Measurements from ENCODE around the gene NLRX1. TPM values are rescaled to one million over a fixed set of nuclear protein-coding genes. Genes with fewer than 3 reads are reported as not detected.

The NLRX1 gene
- total RNA-seq, 1 experiment from 2014 or later: 6.7 TPM

GRCh38 chr11:119204066-119204465, 35.5 kb downstream of the NLRX1 start:
- CTCF ChIA-PET: no interaction called here
- no peaks in the 10 kb centered on the region for H3K4me1 Mint-ChIP-seq (ENCODE audit: low read depth, unreplicated experiment)
- no peaks in the 10 kb centered on the region for H3K27me3 Mint-ChIP-seq (ENCODE audit: unreplicated experiment)
- TF ChIP-seq, protein P1, sequence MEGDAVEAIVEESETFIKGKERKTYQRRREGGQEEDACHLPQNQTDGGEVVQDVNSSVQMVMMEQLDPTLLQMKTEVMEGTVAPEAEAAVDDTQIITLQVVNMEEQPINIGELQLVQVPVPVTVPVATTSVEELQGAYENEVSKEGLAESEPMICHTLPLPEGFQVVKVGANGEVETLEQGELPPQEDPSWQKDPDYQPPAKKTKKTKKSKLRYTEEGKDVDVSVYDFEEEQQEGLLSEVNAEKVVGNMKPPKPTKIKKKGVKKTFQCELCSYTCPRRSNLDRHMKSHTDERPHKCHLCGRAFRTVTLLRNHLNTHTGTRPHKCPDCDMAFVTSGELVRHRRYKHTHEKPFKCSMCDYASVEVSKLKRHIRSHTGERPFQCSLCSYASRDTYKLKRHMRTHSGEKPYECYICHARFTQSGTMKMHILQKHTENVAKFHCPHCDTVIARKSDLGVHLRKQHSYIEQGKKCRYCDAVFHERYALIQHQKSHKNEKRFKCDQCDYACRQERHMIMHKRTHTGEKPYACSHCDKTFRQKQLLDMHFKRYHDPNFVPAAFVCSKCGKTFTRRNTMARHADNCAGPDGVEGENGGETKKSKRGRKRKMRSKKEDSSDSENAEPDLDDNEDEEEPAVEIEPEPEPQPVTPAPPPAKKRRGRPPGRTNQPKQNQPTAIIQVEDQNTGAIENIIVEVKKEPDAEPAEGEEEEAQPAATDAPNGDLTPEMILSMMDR (IDR thresholded peaks at IDR 0.05; ENCODE audit: unreplicated experiment): no peak
- BruUV-seq (replicated peaks): no TSS peak
- intact Hi-C loops (cut with micrococcal nuclease; ENCODE audit: unreplicated experiment): no loop called here
- no peak overlapping the region for H3K27ac Mint-ChIP-seq (ENCODE audit: unreplicated experiment)
- no peaks in the 10 kb centered on the region for H3K9me3 Mint-ChIP-seq (ENCODE audit: low read depth, unreplicated experiment)
- no peak for DNase-seq
- peaks cover 20% of the 10 kb centered on the region for H3K36me3 Mint-ChIP-seq (ENCODE audit: insufficient read depth, unreplicated experiment)
- H3K4me3 Mint-ChIP-seq (ENCODE audit: low read depth, unreplicated experiment): no peak overlapping the region

GRCh38 chr11:119205080-119205479, 36.6 kb downstream of the NLRX1 start:
- intact Hi-C loops (cut with micrococcal nuclease; ENCODE audit: unreplicated experiment): no loop called here
- H3K36me3 Mint-ChIP-seq (ENCODE audit: insufficient read depth, unreplicated experiment): peaks cover 20% of the 10 kb centered on the region
- H3K27ac Mint-ChIP-seq (ENCODE audit: unreplicated experiment): no peak overlapping the region

DNA sequence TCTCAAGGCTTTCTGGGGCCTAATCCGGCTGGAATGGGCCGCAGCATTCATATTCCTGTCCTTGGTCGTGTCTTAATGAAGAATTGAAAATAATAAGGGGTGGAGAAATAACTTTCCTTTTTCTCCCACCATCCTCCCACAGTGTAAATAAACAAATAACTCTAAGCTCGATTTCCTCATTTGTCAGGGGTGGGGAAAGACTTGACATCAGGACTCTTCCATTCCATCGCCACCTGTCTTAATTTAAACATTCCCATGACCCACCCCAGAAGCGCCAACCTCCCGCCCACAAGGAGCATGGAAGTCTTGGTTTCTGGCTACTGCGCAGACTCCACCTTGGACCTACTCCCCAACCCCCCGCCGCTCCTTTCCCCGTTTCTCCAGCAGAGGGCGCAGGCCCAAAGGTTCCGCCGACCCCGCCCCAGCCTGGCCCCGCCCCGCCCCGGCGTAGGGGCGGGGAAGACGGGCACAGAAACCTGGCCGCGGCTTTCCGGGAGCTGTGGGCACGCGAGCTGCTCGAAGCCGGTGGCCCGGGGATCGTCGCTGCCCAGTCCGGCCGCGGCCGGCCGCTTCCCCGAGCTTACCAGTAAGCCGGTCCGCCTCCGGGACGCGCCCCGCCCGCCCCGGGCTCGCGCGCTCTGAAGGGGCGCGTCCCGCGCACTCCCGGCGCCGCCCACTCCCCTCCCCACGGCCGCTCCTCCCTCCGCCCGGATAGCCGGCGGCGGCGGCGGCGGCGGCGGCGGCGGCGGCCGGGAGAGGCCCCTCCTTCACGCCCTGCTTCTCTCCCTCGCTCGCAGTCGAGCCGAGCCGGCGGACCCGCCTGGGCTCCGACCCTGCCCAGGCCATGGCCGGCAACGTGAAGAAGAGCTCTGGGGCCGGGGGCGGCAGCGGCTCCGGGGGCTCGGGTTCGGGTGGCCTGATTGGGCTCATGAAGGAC, 37.3 kb downstream of the NLRX1 start, which contains the start of gene CBL:
CBL (plus strand) TSS at position 766 of the 937 bp plus-strand sequence; CDS start at position 845, 79 bp downstream.
- Mint-ChIP-seq H3K4me1 (ENCODE audit: low read depth, unreplicated experiment) (no peaks in the 10 kb centered on the region), H3K9me3 (ENCODE audit: low read depth, unreplicated experiment) (no peaks in the 10 kb centered on the region), H3K4me3 (ENCODE audit: low read depth, unreplicated experiment) (peak within 1 kb of the TSS; percentile 86), H3K36me3 (ENCODE audit: insufficient read depth, unreplicated experiment) (peaks cover 20% of the 10 kb centered on the region), H3K27ac (ENCODE audit: unreplicated experiment) (peak within 1 kb of the TSS; percentile 39), H3K27me3 (ENCODE audit: unreplicated experiment) (no peaks in the 10 kb centered on the region)
- DNase-seq: peak; percentile 89
- BruUV-seq (replicated peaks): no TSS peak
- TF ChIP-seq, protein P1 (IDR thresholded peaks at IDR 0.05; ENCODE audit: unreplicated experiment): peak; percentile 80
- CTCF ChIA-PET: interaction anchor here (0.5 to 1.3 kb wide), 10 partner anchors 9 to 525 kb away, joined by 3 to 7 read pairs (median 4); partner anchors contain the start of genes DPAGT1, HMBS and VPS11
- intact Hi-C loops (cut with micrococcal nuclease; ENCODE audit: unreplicated experiment): no loop called here

More at GRCh38 chr11:119205080-119205479, 36.6 kb downstream of the NLRX1 start:
- TF ChIP-seq, protein P1 (IDR thresholded peaks at IDR 0.05; ENCODE audit: unreplicated experiment): no peak
- BruUV-seq (replicated peaks): TSS peak; percentile 37
- H3K4me1 Mint-ChIP-seq (ENCODE audit: low read depth, unreplicated experiment): no peaks in the 10 kb centered on the region
- H3K27me3 Mint-ChIP-seq (ENCODE audit: unreplicated experiment): no peaks in the 10 kb centered on the region
- H3K9me3 Mint-ChIP-seq (ENCODE audit: low read depth, unreplicated experiment): no peaks in the 10 kb centered on the region
- no peak overlapping the region for H3K4me3 Mint-ChIP-seq (ENCODE audit: low read depth, unreplicated experiment)
- no peak for DNase-seq
- CTCF ChIA-PET: interaction anchor here (1.3 kb wide), 1 partner anchor 103 kb away, joined by 7 read pairs; the partner anchor contains the start of gene DPAGT1

GRCh38 chr11:119206511-119207414, 38.2 kb downstream of the NLRX1 start:
- no TSS peak for BruUV-seq (replicated peaks)
- Mint-ChIP-seq H3K4me1 (ENCODE audit: low read depth, unreplicated experiment) (no peaks in the 10 kb centered on the region), H3K4me3 (ENCODE audit: low read depth, unreplicated experiment) (peak overlapping the region; percentile 86), H3K9me3 (ENCODE audit: low read depth, unreplicated experiment) (no peaks in the 10 kb centered on the region), H3K27me3 (ENCODE audit: unreplicated experiment) (no peaks in the 10 kb centered on the region), H3K36me3 (ENCODE audit: insufficient read depth, unreplicated experiment) (peaks cover 20% of the 10 kb centered on the region), H3K27ac (ENCODE audit: unreplicated experiment) (peak overlapping the region; percentile 39)
- intact Hi-C loops (cut with micrococcal nuclease; ENCODE audit: unreplicated experiment): no loop called here
- DNase-seq: peak; percentile 27
- TF ChIP-seq, protein P1 (IDR thresholded peaks at IDR 0.05; ENCODE audit: unreplicated experiment): no peak
- CTCF ChIA-PET: interaction anchor here (0.5 to 1.3 kb wide), 9 partner anchors 10 to 525 kb away, joined by 3 to 7 read pairs (median 4); partner anchors contain the start of genes DPAGT1, HMBS and VPS11

Measured in Calu3 (cell line).